HG03045 (cell line): ENCODE data around the gene GEMIN7.
A peak's percentile ranks its signal among the peaks of the same experiment; 100 is the strongest.

Experiments
- ATAC-seq: cut with Tn5 transposase; IDR thresholded peaks from one replicate; pipeline ENCODE4 v1.9.1; 2021; ENCODE audit warnings: mild to moderate bottlenecking, moderate library complexity; ENCODE audit not compliant: unreplicated experiment

The GEMIN7 gene

DNA sequence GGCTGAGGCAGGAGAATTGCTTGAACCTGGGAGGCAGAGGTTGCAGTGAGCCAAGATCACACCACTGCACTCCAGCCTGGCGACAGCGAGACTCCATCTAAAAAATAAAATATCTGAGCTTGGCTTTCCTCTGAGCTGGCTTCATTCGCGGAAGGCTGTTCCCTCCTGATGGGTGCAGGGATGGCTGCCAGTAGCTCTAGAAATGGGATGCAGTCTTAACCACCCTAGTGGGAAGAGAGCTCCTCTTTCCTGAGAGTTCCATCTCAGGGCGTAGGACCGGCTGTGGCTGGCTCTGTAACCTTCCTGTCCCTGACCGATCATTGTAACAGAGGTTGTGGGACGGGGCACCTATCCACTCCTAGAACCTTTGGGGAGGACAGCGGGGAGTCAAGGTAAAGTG, 46.3 kb downstream of the GEMIN7 start:
- no peak for ATAC-seq

DNA sequence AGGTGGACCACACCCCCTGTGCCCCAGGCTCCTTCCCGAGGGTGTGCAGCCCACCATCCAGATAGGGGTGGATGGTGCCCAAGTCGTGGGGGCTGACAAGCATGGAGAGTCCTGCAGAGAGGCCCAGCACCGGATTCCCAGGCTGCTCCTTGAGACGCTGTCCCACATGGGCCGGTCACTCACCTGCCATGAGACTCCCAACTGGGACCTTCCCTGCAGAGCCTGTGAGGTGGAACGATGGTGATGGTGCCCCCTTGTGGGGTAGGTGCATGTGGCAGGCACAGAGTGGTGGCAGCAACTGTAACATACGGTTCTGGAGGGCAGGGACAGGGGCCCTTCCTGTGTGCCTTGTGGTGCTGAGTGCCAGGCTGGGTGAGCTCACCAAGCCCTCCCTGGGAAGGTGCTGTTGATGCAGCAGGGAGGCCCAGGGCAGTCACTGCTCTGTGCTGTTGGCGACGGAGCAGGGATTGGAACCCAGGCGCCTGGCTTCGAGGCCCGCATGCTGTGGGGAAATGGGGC, 47.0 kb downstream of the GEMIN7 start:
- ATAC-seq: no peak

DNA sequence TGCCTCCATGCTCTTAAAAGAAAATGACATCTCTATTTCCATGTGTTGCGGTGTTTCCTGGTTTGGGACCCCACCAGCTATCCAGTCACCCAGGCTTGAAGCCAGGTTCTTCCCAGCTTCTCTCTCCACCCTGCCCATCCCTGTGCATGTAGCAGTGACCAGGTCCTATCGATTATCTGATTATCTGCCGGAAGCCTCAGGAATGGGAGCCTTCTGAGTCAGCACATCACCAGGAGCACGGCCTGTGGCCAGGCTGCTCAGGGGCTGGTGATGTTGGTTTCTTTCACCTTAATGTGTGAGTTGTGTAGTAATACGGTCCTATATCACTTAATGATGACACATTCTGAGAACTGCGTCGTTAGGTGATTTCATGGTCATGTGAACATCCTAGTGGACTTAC, 47.6 kb downstream of the GEMIN7 start:
- ATAC-seq: no peak

DNA sequence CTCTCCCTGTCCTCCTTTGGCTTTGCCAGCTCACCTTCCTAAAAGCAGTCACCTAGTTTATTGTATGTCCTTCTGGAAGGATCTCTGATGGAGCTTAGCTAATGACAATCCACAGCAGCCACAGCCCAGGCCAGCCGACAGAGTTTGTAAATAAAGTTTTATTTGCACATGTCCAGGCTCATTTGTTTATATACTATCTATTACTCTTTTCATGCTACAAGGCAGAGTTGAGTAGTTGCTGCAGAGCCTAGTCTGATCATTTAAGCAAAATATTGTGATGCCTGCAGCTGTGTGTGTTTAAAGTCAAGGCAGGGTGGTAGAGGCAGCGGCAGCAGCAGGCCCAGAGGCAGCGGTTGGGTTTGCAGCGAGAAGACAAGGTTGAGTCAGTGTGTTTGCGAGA, 49.1 kb downstream of the GEMIN7 start:
- no peak for ATAC-seq

DNA sequence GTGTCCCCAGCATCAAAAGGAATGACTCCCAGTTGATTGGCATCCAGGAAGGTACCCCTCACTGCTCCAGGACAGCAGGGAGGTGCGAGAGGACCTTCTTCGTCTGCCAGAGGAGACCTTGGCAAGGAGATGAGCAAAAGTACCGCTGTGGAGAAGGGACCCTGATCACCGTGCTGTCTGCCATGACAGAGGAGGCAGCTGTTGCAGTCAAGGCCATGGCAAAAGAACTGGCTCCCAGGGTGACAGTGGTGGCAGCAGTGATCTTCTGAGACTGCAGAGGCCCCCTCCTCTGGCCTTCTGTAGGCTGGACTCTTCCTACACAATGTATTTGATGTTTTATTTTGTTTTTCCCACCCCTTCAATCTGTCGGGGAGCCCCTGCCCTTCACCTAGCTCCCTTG, 49.7 kb downstream of the GEMIN7 start:
- no peak for ATAC-seq

DNA sequence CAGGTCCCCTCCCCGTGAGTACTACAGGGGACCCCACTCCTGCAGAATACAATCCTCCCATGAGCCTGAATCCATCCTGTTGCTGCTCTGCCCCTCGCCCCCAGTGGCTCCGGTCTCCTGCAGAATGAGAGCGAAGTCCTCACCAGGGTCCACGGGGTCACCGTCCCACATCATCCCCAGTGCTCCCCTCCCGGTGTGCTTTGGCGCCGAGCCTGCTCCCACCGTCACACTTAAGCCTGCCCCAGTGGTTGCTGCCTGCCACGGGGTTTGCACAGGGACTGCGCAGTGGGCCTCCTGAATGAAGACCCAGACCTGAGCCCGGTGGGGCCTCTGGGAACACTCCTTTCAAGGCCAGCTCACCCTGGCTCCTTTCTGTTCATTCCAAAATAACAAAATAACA, 51.2 kb downstream of the GEMIN7 start:
- no peak for ATAC-seq

DNA sequence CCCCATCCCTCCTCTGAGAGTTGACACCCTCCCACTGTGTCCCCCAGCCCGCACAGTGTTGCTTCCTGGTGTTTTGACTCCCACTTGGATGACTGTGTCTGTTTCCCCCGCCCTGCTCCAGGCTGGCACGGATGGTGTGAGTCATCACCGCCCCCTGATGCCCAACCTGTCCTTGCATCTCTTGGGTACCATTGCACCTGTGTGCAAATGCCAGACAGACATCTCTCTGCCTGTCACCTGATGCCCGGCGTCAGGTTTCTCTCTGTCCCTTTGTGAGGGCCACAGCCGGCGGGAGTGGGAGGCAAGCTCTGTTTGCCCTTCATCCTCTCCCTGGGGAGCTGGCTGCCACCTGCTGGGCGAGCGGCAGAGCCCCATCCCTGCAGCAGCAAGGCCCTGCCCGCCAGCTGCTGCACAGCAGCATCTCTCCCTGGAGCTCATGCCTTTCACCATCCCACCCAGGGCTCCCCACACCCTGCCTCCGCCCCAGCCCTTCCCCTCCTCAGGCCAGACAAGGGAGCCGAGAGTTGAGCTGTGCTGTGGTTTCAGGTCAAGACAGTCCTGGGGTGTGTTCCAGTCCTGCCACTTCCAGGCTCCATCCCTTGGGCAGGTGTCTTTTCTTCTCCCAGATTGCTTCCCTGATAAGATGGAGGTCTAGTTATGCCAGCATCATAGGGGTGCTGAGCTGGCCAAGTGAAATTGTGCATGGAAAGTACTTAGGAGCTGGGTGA, 52.0 kb downstream of the GEMIN7 start:
- ATAC-seq: no peak

DNA sequence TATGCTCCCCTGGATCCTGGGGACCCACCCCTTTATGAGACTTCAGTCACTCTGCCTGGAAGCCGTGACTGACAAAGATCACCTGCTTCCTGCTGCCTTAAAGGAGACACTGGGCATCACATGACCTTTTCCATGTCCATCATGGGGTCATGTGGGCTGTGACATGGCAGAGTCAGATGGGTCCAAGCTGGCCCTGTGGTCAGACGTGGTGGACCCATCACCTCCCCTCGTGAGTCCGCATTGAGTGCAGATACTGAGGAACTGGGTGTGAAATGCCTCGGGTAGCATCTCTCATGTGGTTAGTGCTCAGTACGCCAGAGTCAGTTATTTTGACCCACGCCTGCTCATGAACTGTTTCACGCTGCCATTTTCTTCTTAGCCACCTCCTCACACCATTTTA, 54.6 kb downstream of the GEMIN7 start:
- no peak for ATAC-seq

DNA sequence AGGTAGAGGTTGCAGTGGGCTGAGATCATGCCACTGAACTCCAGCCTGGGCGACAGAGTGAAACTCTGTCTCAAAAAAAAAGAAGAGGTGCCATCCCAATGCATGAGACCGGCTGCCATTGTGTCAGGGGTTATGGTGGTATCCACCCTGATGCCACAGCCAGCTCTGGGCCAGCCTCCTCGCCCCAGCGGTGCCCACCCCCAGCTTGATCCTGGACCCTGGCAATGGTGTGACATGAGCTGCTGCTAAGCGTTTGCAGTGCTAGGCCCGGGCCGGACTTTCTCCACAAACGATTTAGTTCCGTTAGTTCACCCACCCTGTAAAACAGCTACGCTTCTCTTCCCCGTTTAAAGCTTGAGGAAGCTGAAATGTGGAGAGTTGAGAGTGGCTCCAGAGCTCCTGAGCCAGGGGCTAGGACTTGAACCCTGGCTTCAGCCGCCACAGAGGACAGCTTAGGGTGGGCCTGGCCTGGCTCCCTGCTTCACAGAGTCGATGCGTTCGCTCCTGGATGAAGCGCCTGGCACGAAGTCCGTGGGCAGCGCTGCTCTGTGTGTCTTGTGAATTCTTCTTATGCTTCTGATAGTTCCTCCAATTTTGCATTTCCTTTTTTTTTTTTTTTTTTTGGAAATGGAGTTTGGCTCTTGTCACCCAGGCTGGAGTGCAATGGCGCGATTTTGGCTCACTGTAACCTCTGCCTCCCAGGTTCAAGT, 56.3 kb downstream of the GEMIN7 start:
- no peak for ATAC-seq

DNA sequence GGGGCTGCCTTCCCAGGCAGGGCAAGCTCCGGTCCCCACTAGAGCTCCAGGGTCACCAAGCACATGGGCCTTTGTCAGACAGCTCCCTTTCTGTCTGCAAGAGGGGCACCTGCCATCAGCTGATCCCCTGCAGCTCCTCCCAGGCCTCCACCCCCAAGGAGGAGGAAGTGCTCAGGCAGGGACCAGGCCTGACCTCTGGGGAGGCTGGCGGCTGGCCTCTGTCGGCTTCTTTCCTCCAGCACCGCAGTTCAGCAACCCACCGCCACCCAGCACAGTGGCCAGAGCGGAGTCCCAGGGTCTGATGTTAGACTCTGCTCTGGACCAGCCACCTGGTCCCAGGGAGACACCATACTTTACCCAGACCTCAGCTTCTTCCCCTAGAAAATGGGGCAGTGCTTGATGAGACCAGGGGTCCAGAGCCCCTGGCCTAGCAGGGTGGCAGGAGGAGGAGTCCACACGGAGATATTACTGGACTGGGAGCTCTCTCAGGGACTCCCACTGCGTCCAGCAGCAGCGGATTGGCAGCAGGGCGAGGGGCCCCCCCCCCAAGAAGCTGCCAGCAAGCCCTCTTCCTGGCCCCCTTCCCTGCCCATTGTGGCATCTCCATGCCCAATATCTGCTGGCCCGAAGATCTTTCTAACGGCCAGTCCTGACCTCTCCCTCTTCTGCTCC, 57.6 kb downstream of the GEMIN7 start:
- ATAC-seq: no peak

DNA sequence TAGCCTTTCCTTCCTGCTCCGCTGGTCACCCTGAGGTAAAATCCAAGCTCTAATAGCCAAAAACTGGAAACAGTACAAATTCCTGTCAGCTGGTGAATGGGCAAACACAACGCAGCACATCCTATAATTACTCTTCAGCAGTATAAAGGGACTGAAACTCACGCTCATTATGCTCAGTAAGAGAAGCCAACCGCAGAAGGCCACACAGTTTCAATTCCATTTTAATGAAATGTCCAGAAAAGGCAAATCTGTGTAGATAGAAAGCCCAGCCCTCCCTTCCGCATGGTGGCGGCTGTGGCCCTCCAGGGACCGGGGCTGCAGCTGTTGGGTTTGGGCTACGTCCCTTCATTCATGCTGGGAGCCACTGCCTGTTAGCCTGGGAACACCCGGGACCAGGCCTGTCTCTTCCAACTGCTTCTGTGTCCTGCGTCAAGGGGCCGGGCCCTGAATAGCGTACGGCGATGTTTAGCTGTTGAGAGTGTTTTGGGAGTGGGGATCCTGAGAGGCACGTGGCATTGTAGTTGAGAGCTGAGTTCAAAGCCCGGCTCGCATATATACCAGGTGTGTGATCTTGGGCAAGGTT, 58.2 kb downstream of the GEMIN7 start:
- peak; percentile 51 for ATAC-seq

DNA sequence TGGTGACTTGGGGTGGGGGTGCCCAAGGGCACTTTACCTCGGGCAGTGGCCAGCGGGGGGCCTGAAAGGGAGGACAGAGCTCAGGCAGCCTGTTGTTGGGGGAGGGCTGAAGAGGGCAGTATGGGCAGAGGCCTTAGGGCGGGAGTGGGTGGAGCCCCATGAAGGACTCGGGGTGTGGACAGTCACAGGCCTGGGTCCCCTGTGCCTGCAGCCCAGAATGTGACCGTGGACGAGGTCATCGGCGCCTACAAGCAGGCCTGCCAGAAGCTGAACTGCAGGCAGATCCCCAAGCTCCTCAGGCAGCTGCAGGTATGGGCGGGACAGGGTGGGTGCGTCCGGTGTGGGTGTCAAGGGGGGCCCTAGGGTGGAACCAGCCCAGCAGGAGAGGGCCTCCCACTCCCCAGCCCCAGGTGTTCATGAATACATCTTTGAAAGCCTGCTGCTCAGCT, 59.3 kb downstream of the GEMIN7 start:
- no peak for ATAC-seq

DNA sequence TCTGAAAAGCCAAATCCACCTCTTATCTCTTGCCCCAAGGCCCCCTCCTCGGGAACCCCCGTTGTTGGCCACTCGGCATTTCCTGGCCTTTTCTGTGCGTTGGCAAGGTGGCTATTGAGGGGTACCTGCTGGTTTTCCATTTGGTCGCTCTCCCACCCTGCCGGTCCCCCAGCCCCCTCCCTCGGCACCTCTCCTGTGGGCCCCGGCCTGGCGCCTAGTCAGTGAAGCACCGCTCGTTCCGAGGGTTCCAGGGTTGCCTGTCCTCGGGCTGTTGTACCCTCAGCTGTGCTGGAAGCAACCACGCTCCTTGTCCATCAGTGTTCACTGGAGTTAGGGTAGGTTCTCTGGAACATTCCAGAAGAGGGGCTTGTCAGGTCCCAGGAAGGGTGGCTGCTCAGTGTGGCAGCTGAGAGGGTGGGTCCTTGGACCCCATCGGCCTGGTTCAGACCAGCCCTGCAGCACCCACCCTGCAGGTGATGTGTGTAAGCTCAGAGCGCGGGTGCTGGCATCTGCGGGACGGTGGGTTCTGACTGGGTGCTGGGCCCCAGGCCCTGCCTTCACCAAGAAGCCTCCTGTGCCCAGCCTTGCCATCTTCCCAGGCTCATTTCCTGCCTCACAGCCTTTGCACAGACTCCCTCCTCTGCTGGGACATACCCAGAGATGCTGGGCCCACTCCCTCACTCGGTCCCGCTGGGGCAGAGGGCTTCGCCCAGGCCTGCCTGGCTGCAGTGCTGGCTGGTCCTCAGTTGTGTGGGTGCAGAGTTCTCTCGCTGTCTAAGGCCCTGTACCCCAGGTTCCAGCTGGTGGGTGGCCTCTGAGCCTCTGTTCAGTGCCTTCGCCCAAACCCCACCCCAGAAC, 60.5 kb downstream of the GEMIN7 start:
- no peak for ATAC-seq

DNA sequence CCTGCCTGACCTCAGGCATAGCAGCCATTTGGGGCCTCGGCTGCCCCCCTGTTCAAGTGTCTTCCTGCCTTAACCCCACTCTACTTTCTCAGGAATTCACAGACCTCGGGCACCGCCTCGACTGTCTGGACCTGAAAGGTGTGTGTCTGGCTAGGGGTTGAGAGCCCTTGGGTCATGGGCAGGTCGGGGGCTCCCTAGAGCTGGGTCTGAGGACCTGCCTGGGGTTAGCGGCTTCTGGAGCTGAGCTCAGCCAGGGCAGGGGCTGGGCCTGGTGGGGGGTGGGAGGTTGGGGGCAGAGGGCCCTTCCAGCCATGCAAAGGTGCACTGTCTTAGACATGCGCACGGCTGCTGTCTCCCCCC, 61.1 kb downstream of the GEMIN7 start:
- no peak for ATAC-seq

DNA sequence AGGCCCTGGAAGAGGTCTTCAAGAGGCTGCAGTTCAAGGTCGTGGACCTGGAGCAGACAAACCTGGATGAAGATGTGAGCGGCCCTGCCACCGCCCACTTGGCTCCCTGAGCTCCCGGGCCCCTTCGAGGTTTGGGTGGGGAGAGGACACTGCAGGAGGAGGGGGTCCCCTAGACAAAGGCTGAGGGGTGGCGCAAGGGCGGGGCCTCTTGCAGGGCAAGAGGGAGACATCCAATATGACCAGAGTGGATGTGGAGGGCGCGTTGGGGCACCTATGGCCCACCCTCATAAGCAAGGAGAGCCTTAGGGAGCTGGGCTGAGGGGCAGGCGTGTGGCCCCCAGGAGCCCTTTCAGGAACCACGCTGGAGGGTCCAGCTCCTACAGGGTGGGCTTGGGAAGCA, 61.5 kb downstream of the GEMIN7 start:
- no peak for ATAC-seq
